Measurements from ENCODE around the gene NFATC2IP. TPM values are rescaled to one million over a fixed set of nuclear protein-coding genes. Genes with fewer than 3 reads are reported as not detected.

NFATC2IP gene
- total and polyA plus RNA-seq, 10 of the 15 experiments (the other 5 are each of a cell fraction or from before 2014, with no cell fraction given): 12.2 to 93.9 (median 46.9) TPM

DNA sequence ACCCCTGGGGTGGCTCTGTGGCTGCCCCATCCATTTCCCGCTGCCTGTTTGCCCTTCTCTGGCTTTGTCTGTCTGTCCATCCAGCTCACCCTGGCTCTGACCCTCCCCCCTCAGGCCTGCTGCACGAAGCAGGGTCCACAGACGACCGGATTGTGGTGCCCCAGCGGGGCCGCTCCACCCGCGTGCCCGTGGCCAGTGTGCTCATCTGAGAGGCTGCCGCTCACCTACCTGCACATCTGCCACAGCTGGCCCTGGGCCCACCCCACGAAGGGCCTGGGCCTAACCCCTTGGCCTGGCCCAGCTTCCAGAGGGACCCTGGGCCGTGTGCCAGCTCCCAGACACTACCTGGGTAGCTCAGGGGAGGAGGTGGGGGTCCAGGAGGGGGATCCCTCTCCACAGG, 33.4 kb downstream of the NFATC2IP start (continued):
- TF ChIP-seq SUZ12 (IDR thresholded peaks at IDR 0.05; ENCODE audit: unreplicated experiment) (no peak), NBN (IDR thresholded peaks at IDR 0.05) (no peak), ZSCAN29 (IDR thresholded peaks at IDR 0.05) (no peak), LARP7 (IDR thresholded peaks at IDR 0.05) (no peak), POU2F2 (IDR thresholded peaks at IDR 0.05; ENCODE audit: borderline replicate concordance, low read depth, low read length) (no peak), MYB (IDR thresholded peaks at IDR 0.05; ENCODE audit: borderline replicate concordance, low read depth, low read length) (no peak), RUNX3 (IDR thresholded peaks at IDR 0.05; ENCODE audit: low read length) (no peak)

DNA sequence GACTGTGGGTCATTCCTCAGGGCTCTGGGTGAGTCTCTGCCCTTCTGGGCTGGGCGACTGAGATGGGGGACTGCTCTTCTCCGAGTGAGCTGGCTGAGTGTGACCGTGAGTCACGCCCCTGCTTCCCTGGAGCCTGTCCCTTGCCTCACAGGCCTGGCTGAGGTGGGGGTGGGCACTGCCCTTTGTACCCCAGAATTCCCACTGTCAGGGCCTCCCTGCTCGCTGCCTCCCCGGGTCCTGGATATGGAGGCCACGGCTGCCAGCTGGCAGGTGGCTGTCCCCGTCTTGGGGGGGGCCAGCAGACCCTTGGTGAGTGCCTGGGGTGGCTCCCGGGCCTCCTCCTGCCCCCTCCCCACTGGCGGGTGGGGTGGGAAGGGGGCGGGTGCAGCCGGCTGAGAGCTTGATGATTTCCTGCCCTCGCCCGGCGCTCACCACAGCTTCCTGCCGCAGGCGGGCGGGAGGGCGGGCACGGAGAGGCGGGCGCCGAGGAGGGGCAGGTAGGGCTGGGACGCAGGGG, 33.9 kb downstream of the NFATC2IP start, which contains the start of gene LAT:
Gene LAT (plus strand): TSS at position 434 of the 517 bp plus-strand sequence. CDS start 366 bp downstream, outside the sequence.
- CTCF ChIA-PET: interaction anchor here (1.0 kb wide), 1 partner anchor 21 kb away, joined by 3 read pairs; no protein-coding TSS in a partner anchor
- H3K36me3 ChIP-seq (ENCODE audit: control insufficient read depth in 2 of 2, insufficient read depth in 2 of 2, low read length in 1 of 2): peaks cover 0 to 10% of the 10 kb centered on the region in 2 experiments; a peak in 3 of 4 replicates
- TF ChIP-seq PBX3 (IDR thresholded peaks at IDR 0.05; ENCODE audit: insufficient replicate concordance, low read depth, low read length) (no peak), POU2F2 (IDR thresholded peaks at IDR 0.05; ENCODE audit: borderline replicate concordance, low read depth, low read length) (no peak), RBBP5 (conservative IDR thresholded peaks at IDR 0.05) (no peak), PAX5 (IDR thresholded peaks at IDR 0.05; ENCODE audit: borderline replicate concordance, low read depth, low read length) (no peak), YBX1 (IDR thresholded peaks at IDR 0.05) (no peak), SMC3 (IDR thresholded peaks at IDR 0.05; ENCODE audit: borderline replicate concordance, low read length) (no peak), ASH2L (IDR thresholded peaks at IDR 0.05; ENCODE audit: borderline replicate concordance, low read depth) (no peak), SMARCA5 (IDR thresholded peaks at IDR 0.05) (no peak), HDAC6 (IDR thresholded peaks at IDR 0.05; ENCODE audit: unreplicated experiment) (no peak), CBX5 (IDR thresholded peaks at IDR 0.05; ENCODE audit: low read depth) (no peak), ZBTB40 (IDR thresholded peaks at IDR 0.05; ENCODE audit: borderline replicate concordance) (no peak)
- TF ChIP-seq, protein P1, sequence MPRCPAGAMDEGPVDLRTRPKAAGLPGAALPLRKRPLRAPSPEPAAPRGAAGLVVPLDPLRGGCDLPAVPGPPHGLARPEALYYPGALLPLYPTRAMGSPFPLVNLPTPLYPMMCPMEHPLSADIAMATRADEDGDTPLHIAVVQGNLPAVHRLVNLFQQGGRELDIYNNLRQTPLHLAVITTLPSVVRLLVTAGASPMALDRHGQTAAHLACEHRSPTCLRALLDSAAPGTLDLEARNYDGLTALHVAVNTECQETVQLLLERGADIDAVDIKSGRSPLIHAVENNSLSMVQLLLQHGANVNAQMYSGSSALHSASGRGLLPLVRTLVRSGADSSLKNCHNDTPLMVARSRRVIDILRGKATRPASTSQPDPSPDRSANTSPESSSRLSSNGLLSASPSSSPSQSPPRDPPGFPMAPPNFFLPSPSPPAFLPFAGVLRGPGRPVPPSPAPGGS (IDR thresholded peaks at IDR 0.05; ENCODE audit: borderline replicate concordance, insufficient read depth, low read depth, low read length, poor library complexity, severe bottlenecking): no peak

More for the DNA sequence above, 33.9 kb downstream of the NFATC2IP start, which contains the start of gene LAT:
- SMC1A ChIA-PET (ENCODE audit: uncharacterized antibody, unreplicated experiment): interaction anchor here (0.6 to 1.4 kb wide), 3 partner anchors 31 to 36 kb away, joined by 3 read pairs; no protein-coding TSS in a partner anchor
- peak within 1 kb of the TSS; percentile 68 for H2AFZ ChIP-seq (ENCODE audit: control insufficient read depth, low read depth, low read length)
- WGBS (ENCODE audit: insufficient coverage, insufficient replicate concordance, low lambda C conversion rate, missing lambda C conversion rate): 27% methylated on average over 14 of the region's 24 CpGs
- H3K9me3 ChIP-seq (replicated peaks; ENCODE audit: control insufficient read depth, insufficient read depth, low read length): no peaks in the 10 kb centered on the region; the same call in 2 of the 3 replicates
- H3K27me3 ChIP-seq (replicated peaks in 1 of 2; ENCODE audit: control insufficient read depth in 2 of 2, insufficient read depth in 2 of 2, low read length in 1 of 2): no peaks in the 10 kb centered on the region
- intact Hi-C loops (cut with micrococcal nuclease; ENCODE audit: unreplicated experiment) (no loop called here), in situ Hi-C loops (cut with MboI) (no loop called here)
- POLR2A ChIA-PET: interaction anchor here (0.7 to 1.1 kb wide), 2 partner anchors 11 to 36 kb away, joined by 3 to 8 read pairs; no protein-coding TSS in a partner anchor
- peaks cover 12% of the 10 kb centered on the region for H3K4me1 ChIP-seq (ENCODE audit: control insufficient read depth, insufficient read depth, low read length)
- no peaks in the 10 kb centered on the region for H4K20me1 ChIP-seq (ENCODE audit: control insufficient read depth, insufficient read depth)
- BruUV-seq (replicated peaks): no TSS peak
- RAD21 ChIA-PET (ENCODE audit: unreplicated experiment): interaction anchor here (0.5 to 1.8 kb wide), 5 partner anchors 11 to 940 kb away, joined by 3 to 10 read pairs (median 4); partner anchors contain the start of gene SPNS1
- DNase-seq (ENCODE audit: low read depth, low spot score): no peak
- FAIRE-seq: no peak
- peak within 1 kb of the TSS; percentile 76 for H3K27ac ChIP-seq (ENCODE audit: control insufficient read depth, insufficient read depth)
- H3K79me2 ChIP-seq (ENCODE audit: control insufficient read depth, insufficient read depth, low read length): no peaks in the 10 kb centered on the region
- peak within 1 kb of the TSS; percentile 74 for H3K4me2 ChIP-seq (ENCODE audit: control insufficient read depth, insufficient read depth)
- H3K9ac ChIP-seq (ENCODE audit: control insufficient read depth, insufficient read depth, low read length): peak within 1 kb of the TSS; percentile 39; the same call in 1 of the 2 replicates
- H3K4me3 ChIP-seq: no peak within 1 kb of the TSS
- ATAC-seq: peak; percentile 89
